IMR-90 (cell line): ENCODE data around the gene LRRC26. TPM values are rescaled to one million over a fixed set of nuclear protein-coding genes. Genes with fewer than 3 reads are reported as not detected.

Experiments used
- ATAC-seq: fragments of 200-7000 bp; cut with Tn5 transposase; 2 replicates; pipeline ENCODE4 v1.9.1; 2020; ENCODE audit warnings: low read depth, mild to moderate bottlenecking, moderate library complexity
- BruUV-seq: library from RNA; stranded (reverse); fragments of 400-500 nt; replicated peaks from 2 replicates; lab custom pipeline; 2021; lab: Mats Ljungman, UMichigan
- CTCF ChIA-PET: fragments of 300-600 bp; formaldehyde crosslinking; extraction: SDS; loops from one replicate; lab custom pipeline; 2021; ENCODE audit warnings: antibody characterized with exemption; lab: Yijun Ruan, JAX
- POLR2A ChIA-PET: fragments of 300-600 bp; sonication (Branson Sonifier 250); formaldehyde crosslinking; loops from one replicate; lab custom pipeline; 2022; ENCODE audit warnings: antibody characterized with exemption; ENCODE audit not compliant: unreplicated experiment; lab: Charles Lee
- DNase-seq: peaks from one replicate; pipeline ENCODE4 v3.0.0; 2013
- H2AFZ ChIP-seq: replicated peaks from 2 replicates; pipeline ENCODE3; 2013; ENCODE audit warnings: low read length, mild to moderate bottlenecking; ENCODE audit not compliant: poor library complexity
- H2AK5ac ChIP-seq: 2 replicates; pipeline ENCODE4 v1.6.1; 2013; ENCODE audit warnings: low read depth, low read length, inconsistent platforms
- H2AK9ac ChIP-seq: replicated peaks from 2 replicates; pipeline ENCODE3; 2013; ENCODE audit warnings: mild to moderate bottlenecking, low read depth, low read length, moderate library complexity; ENCODE audit not compliant: poor library complexity
- H2BK120ac ChIP-seq: 2 replicates; pipeline ENCODE4 v1.6.1; 2013; ENCODE audit warnings: low read depth, low read length, inconsistent platforms
- H2BK15ac ChIP-seq: 3 replicates; pipeline ENCODE4 v1.6.1; 2013; ENCODE audit warnings: low read depth, low read length, inconsistent platforms
- H2BK20ac ChIP-seq: 2 replicates; pipeline ENCODE4 v1.6.1; 2013; ENCODE audit warnings: low read depth, mild to moderate bottlenecking, inconsistent platforms, low read length, moderate library complexity
- H2BK5ac ChIP-seq: 2 replicates; pipeline ENCODE4 v1.6.1; 2013; ENCODE audit warnings: mild to moderate bottlenecking, low read depth, low read length, inconsistent platforms; ENCODE audit not compliant: poor library complexity, severe bottlenecking
- H3K14ac ChIP-seq: replicated peaks from 2 replicates; pipeline ENCODE4 v1.6.1; 2013; ENCODE audit warnings: low read depth, low read length, inconsistent platforms
- H3K18ac ChIP-seq: 2 replicates; pipeline ENCODE4 v1.6.1; 2013; ENCODE audit warnings: low read depth, low read length, control low read depth
- H3K23ac ChIP-seq: 2 replicates; pipeline ENCODE4 v1.6.1; 2013; ENCODE audit warnings: low read depth, low read length, inconsistent platforms
- H3K27ac ChIP-seq: 2 replicates; pipeline ENCODE4 v1.5.1; 2013; ENCODE audit warnings: mild to moderate bottlenecking, control low read depth, low read length; ENCODE audit not compliant: insufficient read depth
- H3K27me3 ChIP-seq: 2 replicates; pipeline ENCODE4 v1.6.1; 2013; ENCODE audit warnings: low read length; ENCODE audit not compliant: control insufficient read depth, insufficient read depth
- H3K36me3 ChIP-seq: 2 replicates; pipeline ENCODE4 v1.6.1; 2013; ENCODE audit warnings: low read length, mixed read lengths; ENCODE audit not compliant: control insufficient read depth, insufficient read depth
- H3K4ac ChIP-seq: 2 replicates; pipeline ENCODE4 v1.6.1; 2013; ENCODE audit warnings: low read depth, low read length, inconsistent platforms
- H3K4me1 ChIP-seq: 2 replicates; pipeline ENCODE4 v1.6.1; 2013; ENCODE audit warnings: low read length, mixed read lengths; ENCODE audit not compliant: control insufficient read depth, insufficient read depth
- H3K4me2 ChIP-seq: 2 replicates; pipeline ENCODE4 v1.6.1; 2013; ENCODE audit warnings: low read depth, mild to moderate bottlenecking, control low read depth, low read length, moderate library complexity
- H3K4me3 ChIP-seq: 2 replicates; pipeline ENCODE4 v1.5.1; 2013; ENCODE audit warnings: low read depth, mild to moderate bottlenecking, control low read depth, low read length, moderate library complexity; ENCODE audit not compliant: insufficient read depth
- H3K56ac ChIP-seq: 2 replicates; pipeline ENCODE4 v1.6.1; 2013; ENCODE audit warnings: low read length, inconsistent platforms; ENCODE audit not compliant: insufficient read depth; ENCODE audit errors: extremely low read depth
- H3K79me1 ChIP-seq, 2 experiments: 2 replicates each; pipeline ENCODE4 v1.6.1; 2013; ENCODE audit warnings: low read length in 2 of 2, inconsistent platforms in 1 of 2, low read depth in 1 of 2
- H3K9ac ChIP-seq: 2 replicates; pipeline ENCODE4 v1.6.1; 2013; ENCODE audit warnings: low read depth, low read length, control low read depth
- H3K9me1 ChIP-seq: 2 replicates; pipeline ENCODE4 v1.6.1; 2013; ENCODE audit warnings: low read length, inconsistent platforms; ENCODE audit not compliant: insufficient read depth
- H3K9me3 ChIP-seq: 2 replicates; pipeline ENCODE4 v1.6.1; 2013; ENCODE audit warnings: low read length; ENCODE audit not compliant: control insufficient read depth, insufficient read depth
- H4K20me1 ChIP-seq: 2 replicates; pipeline ENCODE4 v1.6.1; 2013; ENCODE audit warnings: low read length, inconsistent platforms; ENCODE audit not compliant: insufficient read depth
- H4K5ac ChIP-seq: 2 replicates; pipeline ENCODE4 v1.6.1; 2013; ENCODE audit warnings: mild to moderate bottlenecking, low read depth, low read length, control low read depth
- H4K8ac ChIP-seq, 2 experiments: 2 replicates each; pipeline ENCODE4 v1.6.1; 2013; ENCODE audit warnings: low read depth in 2 of 2, low read length in 2 of 2, control low read depth in 1 of 2, inconsistent platforms in 1 of 2
- H4K91ac ChIP-seq: 2 replicates; pipeline ENCODE4 v1.6.1; 2013; ENCODE audit warnings: low read depth, low read length, inconsistent platforms; ENCODE audit not compliant: insufficient read depth
- BHLHE40 ChIP-seq: fragments of 150-350 bp; IDR thresholded peaks from 2 replicates; pipeline ENCODE4 v1.6.1; 2016; ENCODE audit warnings: mild to moderate bottlenecking, low read depth, low read length
- CEBPB ChIP-seq: IDR thresholded peaks from 2 replicates; pipeline ENCODE4 v1.6.1; 2012; ENCODE audit warnings: low read depth, low read length, improper control_type of control experiment
- CHD1 ChIP-seq: IDR thresholded peaks from 2 replicates; pipeline ENCODE4 v1.6.1; 2012; ENCODE audit warnings: low read depth, low read length, improper control_type of control experiment
- ELK1 ChIP-seq: fragments of 150-350 bp; IDR thresholded peaks from 2 replicates; pipeline ENCODE4 v1.6.1; 2016; ENCODE audit warnings: low read depth, mild to moderate bottlenecking, low read length, moderate library complexity, borderline replicate concordance
- FOS ChIP-seq: fragments of 150-350 bp; IDR thresholded peaks from 2 replicates; pipeline ENCODE4 v1.6.1; 2016; ENCODE audit warnings: low read depth, low read length
- MAFK ChIP-seq: IDR thresholded peaks from 2 replicates; pipeline ENCODE4 v1.6.1; 2012; ENCODE audit warnings: low read depth, low read length, improper control_type of control experiment
- MAZ ChIP-seq: IDR thresholded peaks from 2 replicates; pipeline ENCODE4 v1.6.1; 2012; ENCODE audit warnings: low read depth, mild to moderate bottlenecking, low read length, improper control_type of control experiment, moderate library complexity, borderline replicate concordance
- MXI1 ChIP-seq: IDR thresholded peaks from 2 replicates; pipeline ENCODE4 v1.6.1; 2012; ENCODE audit warnings: low read depth, mild to moderate bottlenecking, low read length, moderate library complexity, borderline replicate concordance
- NFE2L2 ChIP-seq: fragments of 150-350 bp; IDR thresholded peaks from 2 replicates; pipeline ENCODE4 v1.6.1; 2016; ENCODE audit warnings: low read depth, mild to moderate bottlenecking, low read length
- POLR2A ChIP-seq: IDR thresholded peaks from 2 replicates; pipeline ENCODE4 v1.6.1; 2012; ENCODE audit warnings: mild to moderate bottlenecking, low read depth, low read length
- RAD21 ChIP-seq: IDR thresholded peaks from 2 replicates; pipeline ENCODE4 v1.6.1; 2012; ENCODE audit warnings: low read length, improper control_type of control experiment
- RCOR1 ChIP-seq: IDR thresholded peaks from 2 replicates; pipeline ENCODE4 v1.6.1; 2012; ENCODE audit warnings: mild to moderate bottlenecking, low read length, improper control_type of control experiment; ENCODE audit not compliant: insufficient replicate concordance
- RFX5 ChIP-seq: IDR thresholded peaks from 2 replicates; pipeline ENCODE4 v1.8.0; 2012; ENCODE audit warnings: low read depth, mild to moderate bottlenecking, low read length, moderate library complexity
- SMC3 ChIP-seq: fragments of 150-350 bp; IDR thresholded peaks from 2 replicates; pipeline ENCODE4 v1.6.1; 2016; ENCODE audit warnings: low read depth, mild to moderate bottlenecking, antibody characterized with exemption, low read length, moderate library complexity
- USF2 ChIP-seq: fragments of 150-350 bp; IDR thresholded peaks from 2 replicates; pipeline ENCODE4 v1.6.1; 2017; ENCODE audit warnings: mild to moderate bottlenecking, antibody characterized with exemption, low read length, low read depth
- WGBS, 2 experiments: methylation state at CpG; one replicate each; pipeline versions ENCODE4 v1.1.5 to v1.1.7; 2013; ENCODE audit warnings: missing lambda C conversion rate in 2 of 2; ENCODE audit not compliant: insufficient read length in 1 of 2; ENCODE audit errors: extremely low coverage in 2 of 2; 5-methylcytosine and 5-hydroxymethylcytosine counted together
- dilution Hi-C: fragments of 300-500 bp; cut with HindIII; formaldehyde crosslinking; loops from one replicate; pipeline ENCODE4 v1.14.3; 2018; ENCODE audit warnings: low sequenced_read_pairs; ENCODE audit not compliant: unreplicated experiment
- in situ Hi-C: fragments of 300-500 bp; cut with MboI; formaldehyde crosslinking; loops from 3 replicates; pipeline ENCODE4 v1.14.3; 2019; ENCODE audit warnings: low sequenced_read_pairs, inconsistent platforms, mixed read lengths
- intact Hi-C: fragments of 100-400 bp; cut with micrococcal nuclease; formaldehyde crosslinking; loops from 2 replicates; pipeline ENCODE4 v1.10.0; 2022
- polyA plus RNA-seq, 3 experiments: library from polyadenylated mRNA; depleted of rRNA; stranded (reverse); fragments of >200 nt; gene quantifications; 2 replicates each; pipeline ENCODE4 v1.2.3, GENCODE V29; 2012; ENCODE audit warnings: low replicate concordance in 1 of 3
- total RNA-seq: library from RNA; depleted of rRNA; stranded (reverse); fragments of >200 nt; gene quantifications from 2 replicates; pipeline ENCODE4 v1.2.3, GENCODE V29; 2012

LRRC26 gene
- total and polyA plus RNA-seq, 2 of the 4 experiments (the other 2 are of a cell fraction) = not detected

GRCh38 chr9:137136881-137137607, 32.8 kb downstream of the LRRC26 start (continued):
- no peak for TF ChIP-seq CEBPB

DNA sequence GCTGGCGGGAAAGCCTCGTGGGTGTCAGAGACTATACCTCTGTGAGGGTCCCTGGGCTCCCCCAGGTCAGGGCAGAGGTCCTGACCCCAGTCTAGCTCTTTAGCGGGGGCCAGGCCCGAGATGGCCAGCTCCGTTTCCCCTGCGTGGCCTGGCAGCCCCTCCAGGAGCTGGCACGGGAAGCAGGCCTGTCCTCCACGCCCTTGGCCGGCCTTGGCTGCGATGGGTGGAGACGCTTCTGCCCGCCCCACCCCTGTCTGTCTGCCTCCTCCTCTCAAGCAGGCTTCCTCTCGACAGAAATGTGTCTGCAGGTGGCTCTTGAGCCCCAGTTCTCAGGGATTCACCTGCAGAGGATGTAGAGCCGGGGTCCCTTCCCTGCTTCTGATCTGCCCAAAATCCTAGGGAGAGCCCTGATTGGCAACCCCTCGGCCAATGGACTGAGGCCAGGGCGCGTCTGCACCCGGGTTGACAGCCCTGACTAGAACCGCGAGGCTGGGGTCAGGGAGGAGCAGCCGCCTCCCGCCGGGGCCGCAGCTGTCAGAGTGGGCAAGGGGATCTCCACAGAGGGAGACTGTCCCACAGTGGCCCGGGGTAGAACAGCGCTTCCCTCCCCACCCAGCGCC, 33.5 kb downstream of the LRRC26 start:
- Histone ChIP-seq H3K4me1 (no peaks in the 10 kb centered on the region; the same call in 1 of the 2 replicates), H3K4me3 (no peak overlapping the region), H3K79me1 (no peaks in the 10 kb centered on the region), H2AFZ (no peak overlapping the region), H3K9ac (no peak overlapping the region), H4K20me1 (no peaks in the 10 kb centered on the region; the same call in 1 of the 2 replicates), H3K14ac (no peak overlapping the region), H4K91ac (no peak overlapping the region), H3K27me3 (peaks cover 50% of the 10 kb centered on the region), H3K9me3 (no peaks in the 10 kb centered on the region), H3K4me2 (no peak overlapping the region), H3K9me1 (peaks cover 4% of the 10 kb centered on the region; the same call in 1 of the 2 replicates), H3K36me3 (no peaks in the 10 kb centered on the region), H3K56ac (no peak overlapping the region), H3K18ac (no peak overlapping the region), H2BK20ac (no peak overlapping the region), H3K4ac (no peak overlapping the region), H3K23ac (no peak overlapping the region), H3K27ac (no peak overlapping the region), H2BK15ac (no peak overlapping the region), H2BK5ac (no peak overlapping the region), H4K8ac (no peak overlapping the region), H2BK120ac (no peak overlapping the region), H2AK5ac (no peak overlapping the region), H4K5ac (no peak overlapping the region), H2AK9ac (no peak overlapping the region)
- ChIA-PET POLR2A (no interaction called here), CTCF (no interaction called here)
- in situ Hi-C loops = no loop called here
- dilution Hi-C loops = no loop called here
- intact Hi-C loops = no loop called here
- ATAC-seq (no peak), DNase-seq (no peak)
- no TSS peak for BruUV-seq
- WGBS, 2 experiments = 30% methylated on average over 8 of the region's 27 CpGs; no CpG with 5 or more reads in 1 of the 2 experiments
- no peak for TF ChIP-seq RAD21
- TF ChIP-seq MXI1 = no peak
- TF ChIP-seq SMC3 = no peak
- TF ChIP-seq RFX5 = no peak
- no peak for TF ChIP-seq ELK1
- TF ChIP-seq RCOR1 = no peak
- TF ChIP-seq POLR2A = no peak
- no peak for TF ChIP-seq MAFK
- no peak for TF ChIP-seq USF2
- no peak for TF ChIP-seq FOS
- no peak for TF ChIP-seq NFE2L2
- no peak for TF ChIP-seq CHD1
- no peak for TF ChIP-seq MAZ
- no peak for TF ChIP-seq BHLHE40
